Mucosa of descending colon (tissue), 3 donors: ENCODE measurements around the gene PSAT1. TPM values are rescaled to one million over a fixed set of nuclear protein-coding genes. Genes with fewer than 3 reads are reported as not detected.

Source experiments
- ATAC-seq: fragments of 200-7000 bp; cut with Tn5 transposase; one replicate; pipeline ENCODE4 v1.9.1; 2020; ENCODE audit warnings: mild to moderate bottlenecking, moderate library complexity
- DNase-seq, 3 donors: peaks; one replicate each; pipeline ENCODE4 v3.0.0-alpha.2; 2020
- H3K36me3 ChIP-seq: fragments of 200-600 bp; one replicate; pipeline ENCODE4 v1.8.0; 2021; ENCODE audit warnings: low read depth, mild to moderate bottlenecking
- H3K4me1 ChIP-seq: fragments of 200-600 bp; one replicate; pipeline ENCODE4 v1.8.0; 2021; ENCODE audit warnings: low read depth, mild to moderate bottlenecking
- H3K4me3 ChIP-seq: fragments of 200-600 bp; one replicate; pipeline ENCODE4 v1.8.0; 2021; ENCODE audit warnings: mild to moderate bottlenecking
- H3K9me3 ChIP-seq: fragments of 200-600 bp; one replicate; pipeline ENCODE4 v1.8.0; 2021; ENCODE audit warnings: mild to moderate bottlenecking
- intact Hi-C, 2 donors: fragments of 100-400 bp; cut with DNase I in 1 of 2; cut with micrococcal nuclease in 1 of 2; formaldehyde crosslinking; loops; one replicate each; pipeline versions ENCODE4 v1.11.0 to v1.11.1; 2022; cut with DNase I, micrococcal nuclease
- total RNA-seq, 3 donors: library from RNA; stranded (reverse); fragmentation: NEBNext Ultra II Directional in 2 of 3; extraction: Animal tissue kit (Norgen Biotek cat#: 25700) in 2 of 3; gene quantifications; one replicate each; pipeline versions ENCODE4 v1.2.1 to v1.2.4, GENCODE V29; 2021 to 2023
- TF ChIP-seq, protein P1 (sequence below): fragments of 200-600 bp; IDR thresholded peaks from one replicate; pipeline ENCODE4 v1.8.0; 2022; ENCODE audit warnings: antibody characterized with exemption, mild to moderate bottlenecking
- donor health status: DM: no; HTN: no; CAD: no; lungs with moderate emphysema.
- donor health status: DM: no; HTN: no; CAD: no.
- donor health status: DM: no; HTN: yes; CAD: no.

Gene PSAT1
- total RNA-seq, 3 donors from 2014 or later, result 1.2 to 7.2 (median 3.4) TPM

DNA sequence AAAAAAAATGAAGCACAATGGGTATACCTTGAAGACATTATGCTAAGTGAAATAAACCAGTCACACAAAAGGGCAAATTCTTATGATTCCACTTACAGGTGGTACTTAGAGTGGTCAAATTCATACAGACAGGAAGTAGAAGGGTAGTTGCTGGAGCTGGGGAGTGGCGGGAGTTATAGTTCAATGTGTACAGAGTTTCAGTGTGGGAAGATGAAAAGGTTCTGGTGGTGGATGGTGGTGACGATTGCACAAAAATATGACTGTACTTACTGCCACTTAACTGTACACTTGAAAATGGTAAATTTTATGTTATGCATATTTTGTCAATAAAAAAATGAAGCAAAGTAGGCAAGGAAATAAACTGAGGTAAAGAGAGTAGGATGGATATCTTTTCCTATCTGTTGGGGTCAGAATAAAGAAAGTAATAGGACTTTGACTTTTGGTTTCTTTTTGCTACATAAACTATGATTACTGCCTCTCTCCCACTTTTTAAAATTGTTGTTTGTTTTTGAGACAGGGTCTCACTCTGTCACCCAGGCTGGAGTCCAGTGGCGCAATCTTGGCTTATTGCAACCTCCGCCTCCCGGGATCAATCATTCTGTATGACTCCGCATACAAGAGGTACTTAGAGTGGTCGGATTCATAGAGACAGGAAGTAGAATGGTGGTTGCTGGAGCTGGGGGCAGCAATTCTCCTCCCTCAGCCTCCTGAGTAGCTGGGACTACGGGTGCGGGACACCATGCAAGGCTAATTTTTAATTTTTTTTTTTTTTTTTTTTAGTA lies 4.0 kb upstream of the PSAT1 start:
- ATAC-seq (no peak), DNase-seq (no peak)
- H3K9me3 ChIP-seq, result no peaks in the 10 kb centered on the region
- peaks cover 9% of the 10 kb centered on the region for H3K4me1 ChIP-seq
- H3K4me3 ChIP-seq, result no peak overlapping the region
- intact Hi-C loops, result no loop called here
- H3K36me3 ChIP-seq, result no peaks in the 10 kb centered on the region
- TF ChIP-seq, protein P1, sequence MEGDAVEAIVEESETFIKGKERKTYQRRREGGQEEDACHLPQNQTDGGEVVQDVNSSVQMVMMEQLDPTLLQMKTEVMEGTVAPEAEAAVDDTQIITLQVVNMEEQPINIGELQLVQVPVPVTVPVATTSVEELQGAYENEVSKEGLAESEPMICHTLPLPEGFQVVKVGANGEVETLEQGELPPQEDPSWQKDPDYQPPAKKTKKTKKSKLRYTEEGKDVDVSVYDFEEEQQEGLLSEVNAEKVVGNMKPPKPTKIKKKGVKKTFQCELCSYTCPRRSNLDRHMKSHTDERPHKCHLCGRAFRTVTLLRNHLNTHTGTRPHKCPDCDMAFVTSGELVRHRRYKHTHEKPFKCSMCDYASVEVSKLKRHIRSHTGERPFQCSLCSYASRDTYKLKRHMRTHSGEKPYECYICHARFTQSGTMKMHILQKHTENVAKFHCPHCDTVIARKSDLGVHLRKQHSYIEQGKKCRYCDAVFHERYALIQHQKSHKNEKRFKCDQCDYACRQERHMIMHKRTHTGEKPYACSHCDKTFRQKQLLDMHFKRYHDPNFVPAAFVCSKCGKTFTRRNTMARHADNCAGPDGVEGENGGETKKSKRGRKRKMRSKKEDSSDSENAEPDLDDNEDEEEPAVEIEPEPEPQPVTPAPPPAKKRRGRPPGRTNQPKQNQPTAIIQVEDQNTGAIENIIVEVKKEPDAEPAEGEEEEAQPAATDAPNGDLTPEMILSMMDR, result no peak

DNA sequence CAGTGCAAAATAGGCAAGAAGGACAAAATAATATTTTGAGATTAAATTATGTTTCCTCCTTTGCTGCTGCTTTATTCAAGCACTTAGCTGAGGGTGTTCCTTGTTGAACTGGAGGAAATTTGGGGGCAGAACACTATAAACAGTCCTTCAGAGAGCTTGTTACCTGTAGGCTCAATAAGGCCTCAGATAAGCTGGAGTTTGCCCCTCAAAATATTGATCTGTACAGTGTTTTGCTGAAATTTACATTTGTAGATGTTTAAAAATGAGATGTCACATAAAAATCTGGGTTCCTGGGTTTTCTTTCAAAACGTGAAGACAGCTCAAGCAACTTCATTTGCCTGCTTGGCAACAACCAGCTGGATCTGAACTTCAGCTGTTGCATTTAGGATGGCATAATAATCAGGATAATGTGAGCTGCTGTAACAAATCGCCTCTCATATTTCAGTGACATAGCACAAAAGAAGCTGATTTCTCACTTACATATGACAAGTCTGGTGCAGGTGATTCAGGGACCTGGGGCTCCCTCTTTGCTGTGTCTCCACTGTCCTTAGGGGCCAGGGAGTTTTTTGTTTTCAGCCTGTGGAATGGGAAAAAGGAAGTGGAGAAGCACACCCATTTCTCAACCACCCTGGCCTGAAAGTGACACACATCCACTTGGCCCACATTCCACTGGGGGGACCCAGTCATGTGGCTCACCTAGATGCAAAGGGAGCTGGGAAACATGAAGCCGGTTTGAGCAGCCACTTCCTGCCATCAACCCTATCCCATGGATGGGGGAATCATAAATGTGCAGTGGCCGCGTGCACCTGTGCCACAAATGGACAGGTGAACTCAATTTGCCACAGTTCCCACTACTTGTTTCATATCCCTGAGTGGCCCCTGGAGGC lies 2.4 kb upstream of the PSAT1 start:
- no peaks in the 10 kb centered on the region for H3K9me3 ChIP-seq
- no peak overlapping the region for H3K4me3 ChIP-seq
- ATAC-seq (no peak), DNase-seq (no peak)
- no peaks in the 10 kb centered on the region for H3K36me3 ChIP-seq
- H3K4me1 ChIP-seq, result peaks cover 9% of the 10 kb centered on the region
- intact Hi-C loops, result no loop called here
- TF ChIP-seq, protein P1, result no peak

DNA sequence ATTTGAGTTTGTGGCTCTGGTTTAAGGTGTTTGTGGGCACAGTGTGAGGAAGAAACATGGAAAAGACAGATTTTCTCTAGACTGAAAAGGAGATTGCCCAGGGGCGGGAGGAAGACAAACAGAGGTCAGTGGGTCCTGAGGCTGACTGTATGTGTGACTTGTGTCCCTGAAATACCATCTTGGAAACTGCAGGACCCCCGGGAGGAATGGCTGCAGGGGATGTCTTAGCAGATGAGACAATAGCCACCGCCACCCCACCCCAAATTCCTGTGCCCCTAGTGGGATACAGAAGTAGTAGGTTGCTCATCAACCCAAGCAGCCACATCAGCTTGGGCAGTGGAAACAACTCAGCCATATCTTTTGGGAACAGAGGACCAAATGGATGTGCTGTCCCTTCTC lies 1.7 kb upstream of the PSAT1 start:
- TF ChIP-seq, protein P1, result no peak
- H3K4me3 ChIP-seq, result no peak overlapping the region
- intact Hi-C loops, result no loop called here
- H3K4me1 ChIP-seq, result peaks cover 9% of the 10 kb centered on the region
- ATAC-seq (no peak), DNase-seq (no peak)
- H3K9me3 ChIP-seq, result no peaks in the 10 kb centered on the region
- no peaks in the 10 kb centered on the region for H3K36me3 ChIP-seq

DNA sequence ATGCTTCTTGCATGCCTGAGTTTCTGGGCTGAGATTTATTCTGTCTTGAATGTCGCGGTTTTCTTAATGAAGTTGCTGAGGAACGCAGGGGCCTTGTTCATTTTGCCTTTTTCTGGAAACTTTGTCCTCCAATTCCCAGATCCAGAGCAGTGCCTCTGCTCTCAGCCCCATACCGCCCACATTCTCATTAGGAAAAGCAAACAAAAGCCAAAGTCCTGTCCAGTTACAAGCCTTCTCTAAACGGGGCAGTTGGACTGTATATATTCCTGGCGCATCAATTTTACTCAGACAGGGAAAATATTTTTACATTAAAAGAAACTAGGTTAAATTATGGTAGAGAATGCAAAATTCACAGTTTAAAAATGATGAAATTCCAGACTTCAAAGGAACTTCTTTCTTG lies 1.2 kb upstream of the PSAT1 start:
- DNase-seq, result no peak
- intact Hi-C loops, result no loop called here
- H3K4me1 ChIP-seq, result peaks cover 9% of the 10 kb centered on the region
- H3K36me3 ChIP-seq, result no peaks in the 10 kb centered on the region
- no peak overlapping the region for H3K4me3 ChIP-seq
- TF ChIP-seq, protein P1, result no peak
- ATAC-seq, result no peak
- no peaks in the 10 kb centered on the region for H3K9me3 ChIP-seq

DNA sequence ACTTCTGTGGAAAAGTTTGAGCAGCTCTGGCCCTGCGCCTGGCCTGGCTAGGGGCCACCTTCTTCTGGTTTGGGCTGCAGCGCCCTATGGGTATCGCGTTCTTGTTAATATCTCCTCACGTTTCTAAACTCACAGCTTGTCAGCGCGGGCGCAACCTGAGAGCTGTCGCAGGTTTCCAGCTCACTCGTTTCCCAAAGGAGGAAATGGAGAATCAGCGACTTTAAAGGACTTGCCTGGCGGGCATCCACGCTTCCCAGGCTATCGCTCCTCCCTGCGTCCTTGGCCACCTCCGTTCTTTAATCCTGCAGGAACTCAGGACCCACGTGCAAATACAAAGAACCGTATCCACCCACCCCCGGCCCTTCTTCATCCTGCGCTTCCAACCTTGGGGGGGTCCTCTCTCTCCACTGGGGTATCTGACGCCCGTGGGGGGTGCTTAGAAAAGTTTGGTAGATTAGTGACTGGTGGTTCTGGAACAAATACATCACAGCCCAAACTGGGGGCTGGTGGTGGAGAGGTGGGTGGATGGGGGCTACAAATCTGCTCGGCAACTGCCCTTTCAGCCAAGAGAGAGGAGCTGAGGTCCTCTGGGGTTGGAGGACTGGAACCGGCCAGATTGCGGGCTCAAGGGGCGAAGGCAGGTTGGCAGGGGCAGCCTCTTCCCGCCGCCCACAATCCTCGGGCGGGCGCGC lies 578 bp upstream of the PSAT1 start:
- TF ChIP-seq, protein P1, result no peak
- intact Hi-C loops, result no loop called here
- DNase-seq (peak; percentile 32 to 57 (median 54)), ATAC-seq (peak; percentile 33)
- no peaks in the 10 kb centered on the region for H3K36me3 ChIP-seq
- no peaks in the 10 kb centered on the region for H3K9me3 ChIP-seq
- peaks cover 9% of the 10 kb centered on the region for H3K4me1 ChIP-seq
- no peak overlapping the region for H3K4me3 ChIP-seq
